Fibroblast of the conjunctiva (primary cell): Measurements from ENCODE around the gene NUCB1.

ENCODE experiments used
- DNase-seq: peaks from one replicate; pipeline ENCODE4 v3.0.0-alpha.2; 2010; ENCODE audit warnings: low read depth

The NUCB1 gene

DNA sequence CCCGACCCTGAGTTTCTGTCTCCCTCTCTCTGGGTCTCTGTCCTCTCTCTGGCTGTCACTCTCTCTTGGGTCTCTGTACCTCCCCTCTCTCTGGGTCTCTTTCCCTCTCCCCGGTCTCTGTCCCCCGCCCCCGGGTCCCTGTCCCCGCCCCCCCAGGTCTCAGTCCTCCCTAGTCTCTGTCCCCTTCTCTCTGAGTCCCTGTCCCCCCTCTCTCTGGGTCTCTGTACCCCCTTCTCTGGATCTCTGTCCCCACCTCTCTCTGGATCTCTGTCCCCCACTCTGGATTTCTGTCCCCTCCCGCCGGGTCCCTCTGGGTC lies 62.7 kb downstream of the NUCB1 start:
- DNase-seq: no peak

DNA sequence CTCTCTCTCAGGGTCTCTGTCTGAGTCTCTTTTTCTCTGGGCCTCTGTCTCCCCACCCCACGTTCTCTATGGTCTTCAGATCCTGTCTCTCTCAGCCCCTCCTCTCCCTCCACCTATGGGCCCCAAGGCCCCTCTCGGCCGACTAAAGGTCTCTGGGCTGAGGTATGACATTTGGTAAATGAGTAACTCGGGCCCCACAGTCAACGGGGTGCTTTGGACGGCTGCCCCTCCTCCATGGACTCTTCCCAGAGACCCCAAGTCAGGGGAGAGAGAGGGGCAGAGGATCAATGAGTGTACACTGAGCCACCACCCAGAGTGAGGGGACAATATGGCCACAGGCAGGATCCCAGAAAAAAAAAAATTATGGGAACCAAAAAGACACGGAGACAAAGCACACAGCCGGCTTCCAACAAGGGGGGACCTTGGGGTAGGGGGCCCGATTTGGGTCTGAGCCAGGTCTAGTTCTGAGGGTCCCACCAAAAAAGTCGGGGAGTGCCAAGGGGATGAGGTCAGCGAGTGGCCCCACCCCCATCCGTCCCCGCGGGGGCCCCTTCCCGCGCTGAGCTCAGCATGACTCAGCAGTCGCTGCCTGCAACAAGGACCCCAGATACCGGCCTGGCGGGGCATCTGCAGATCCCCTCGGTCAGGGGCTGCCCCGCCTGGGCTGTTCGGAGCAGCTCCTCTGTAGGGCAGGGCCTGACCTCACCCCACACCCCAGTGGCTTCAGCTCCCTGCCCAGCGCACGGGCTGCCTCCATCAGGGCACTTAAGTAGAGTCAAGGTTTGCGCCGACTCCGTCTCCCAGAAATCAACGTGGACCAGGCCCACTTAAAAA lies 63.5 kb downstream of the NUCB1 start:
- peak; percentile 57 for DNase-seq

DNA sequence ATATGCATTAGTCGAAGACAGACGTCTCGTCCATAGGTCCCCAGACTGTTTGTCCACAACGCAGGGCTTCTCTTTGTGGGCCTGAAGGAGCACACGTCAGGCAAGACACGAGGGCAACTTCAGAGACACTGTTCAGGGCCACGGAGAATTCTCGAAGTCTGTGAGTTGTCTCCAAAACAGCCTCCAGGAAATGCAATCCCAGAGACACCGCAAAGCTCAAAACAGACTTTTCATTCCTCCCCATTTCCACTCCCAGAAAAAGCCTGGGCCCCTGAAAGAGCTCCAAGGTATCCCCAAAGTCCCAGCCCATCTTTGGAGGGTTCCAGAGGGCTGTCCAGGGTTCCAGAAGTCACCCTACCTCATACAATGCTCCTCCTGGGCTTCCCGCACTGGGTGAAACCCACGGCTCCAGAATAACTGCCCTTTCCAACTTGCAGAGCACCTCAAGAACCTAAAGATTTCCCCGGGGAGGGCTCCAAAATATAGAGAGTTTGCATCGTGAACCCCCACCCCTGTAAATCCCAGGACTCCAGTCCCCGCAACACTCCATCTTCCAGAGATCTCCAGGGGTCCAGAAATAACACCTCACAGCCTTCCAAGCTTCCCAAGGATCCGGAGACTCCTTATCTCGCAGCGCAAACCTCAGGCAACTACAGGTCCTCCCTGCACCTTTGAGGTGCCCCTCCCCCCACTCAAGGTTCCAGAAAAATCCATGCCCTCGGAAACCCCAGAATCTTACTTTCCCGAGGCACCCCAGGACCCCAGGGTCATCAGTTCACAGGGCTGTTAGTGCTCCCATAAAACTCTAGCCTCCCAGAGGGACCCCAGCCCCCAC lies 64.3 kb downstream of the NUCB1 start:
- no peak for DNase-seq

DNA sequence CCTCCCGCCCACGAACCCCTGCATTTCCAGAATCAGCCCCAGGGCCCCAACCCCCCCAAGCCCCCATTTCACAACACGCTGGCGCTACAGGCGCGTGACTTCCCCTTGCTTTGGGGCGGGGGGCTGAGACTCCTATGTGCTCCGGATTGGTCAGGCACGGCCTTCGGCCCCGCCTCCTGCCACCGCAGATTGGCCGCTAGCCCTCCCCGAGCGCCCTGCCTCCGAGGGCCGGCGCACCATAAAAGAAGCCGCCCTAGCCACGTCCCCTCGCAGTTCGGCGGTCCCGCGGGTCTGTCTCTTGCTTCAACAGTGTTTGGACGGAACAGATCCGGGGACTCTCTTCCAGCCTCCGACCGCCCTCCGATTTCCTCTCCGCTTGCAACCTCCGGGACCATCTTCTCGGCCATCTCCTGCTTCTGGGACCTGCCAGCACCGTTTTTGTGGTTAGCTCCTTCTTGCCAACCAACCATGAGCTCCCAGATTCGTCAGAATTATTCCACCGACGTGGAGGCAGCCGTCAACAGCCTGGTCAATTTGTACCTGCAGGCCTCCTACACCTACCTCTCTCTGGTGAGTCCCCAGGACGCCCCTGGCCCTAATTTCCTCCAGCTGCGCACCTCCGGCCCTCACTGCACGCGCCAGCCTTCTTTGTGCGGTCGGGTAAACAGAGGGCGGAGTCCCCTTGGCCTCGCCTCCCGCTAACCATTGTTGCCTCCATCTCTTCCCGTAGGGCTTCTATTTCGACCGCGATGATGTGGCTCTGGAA lies 65.1 kb downstream of the NUCB1 start, which contains the start of gene FTL:
FTL (plus strand) TSS at position 270 of the 766 bp plus-strand sequence; CDS start at position 469, 199 bp downstream.
- DNase-seq: peak; percentile 96

DNA sequence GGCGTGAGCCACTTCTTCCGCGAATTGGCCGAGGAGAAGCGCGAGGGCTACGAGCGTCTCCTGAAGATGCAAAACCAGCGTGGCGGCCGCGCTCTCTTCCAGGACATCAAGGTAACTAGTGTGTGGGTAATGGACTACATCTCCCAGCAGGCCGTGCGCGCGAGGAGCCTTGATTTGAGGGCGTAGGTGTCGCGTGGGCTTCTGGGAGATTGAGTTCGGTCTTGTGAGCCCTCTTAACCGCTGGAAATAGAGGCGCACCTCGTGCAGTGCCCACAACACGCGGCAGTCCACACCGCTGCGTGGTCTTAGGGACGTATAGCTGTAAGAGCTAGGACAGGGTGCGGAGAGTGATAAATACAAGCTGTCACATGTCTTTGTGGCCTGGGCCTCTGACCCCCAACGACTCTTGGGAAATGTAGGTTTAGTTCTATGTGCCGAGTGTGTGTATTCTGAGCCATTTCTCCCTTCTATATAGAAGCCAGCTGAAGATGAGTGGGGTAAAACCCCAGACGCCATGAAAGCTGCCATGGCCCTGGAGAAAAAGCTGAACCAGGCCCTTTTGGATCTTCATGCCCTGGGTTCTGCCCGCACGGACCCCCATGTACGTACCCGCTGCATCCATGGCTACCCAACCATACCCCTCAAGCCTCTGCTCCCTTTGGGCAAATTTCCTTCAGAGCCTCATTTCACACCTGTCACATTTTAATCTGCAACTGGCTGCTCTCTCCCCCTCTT lies 65.9 kb downstream of the NUCB1 start:
- DNase-seq: peak; percentile 62

DNA sequence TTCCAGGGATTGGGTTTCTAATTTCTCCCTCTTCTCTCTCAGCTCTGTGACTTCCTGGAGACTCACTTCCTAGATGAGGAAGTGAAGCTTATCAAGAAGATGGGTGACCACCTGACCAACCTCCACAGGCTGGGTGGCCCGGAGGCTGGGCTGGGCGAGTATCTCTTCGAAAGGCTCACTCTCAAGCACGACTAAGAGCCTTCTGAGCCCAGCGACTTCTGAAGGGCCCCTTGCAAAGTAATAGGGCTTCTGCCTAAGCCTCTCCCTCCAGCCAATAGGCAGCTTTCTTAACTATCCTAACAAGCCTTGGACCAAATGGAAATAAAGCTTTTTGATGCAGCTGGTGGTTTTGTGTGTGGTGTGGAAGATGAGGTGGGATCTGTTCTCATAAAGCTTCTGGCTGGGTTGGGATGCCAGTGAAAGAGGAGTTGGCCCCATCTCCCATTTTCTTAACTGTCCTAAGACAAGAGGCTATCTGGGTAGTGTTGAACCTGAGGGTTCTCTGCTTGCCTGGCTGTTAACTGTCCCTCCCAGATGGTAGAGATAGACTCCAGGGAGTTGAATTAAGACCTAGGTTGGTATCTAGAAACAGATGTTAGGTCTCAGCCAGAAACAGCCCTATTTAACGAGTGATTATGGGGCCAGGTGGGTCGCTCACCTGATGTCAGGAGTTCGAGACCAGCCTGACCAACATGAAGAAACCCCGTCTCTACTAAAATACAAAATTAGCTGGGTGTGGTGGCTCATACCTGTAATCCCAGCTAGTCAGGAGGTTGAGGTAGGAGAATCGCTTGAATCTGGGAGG lies 66.6 kb downstream of the NUCB1 start:
- no peak for DNase-seq

DNA sequence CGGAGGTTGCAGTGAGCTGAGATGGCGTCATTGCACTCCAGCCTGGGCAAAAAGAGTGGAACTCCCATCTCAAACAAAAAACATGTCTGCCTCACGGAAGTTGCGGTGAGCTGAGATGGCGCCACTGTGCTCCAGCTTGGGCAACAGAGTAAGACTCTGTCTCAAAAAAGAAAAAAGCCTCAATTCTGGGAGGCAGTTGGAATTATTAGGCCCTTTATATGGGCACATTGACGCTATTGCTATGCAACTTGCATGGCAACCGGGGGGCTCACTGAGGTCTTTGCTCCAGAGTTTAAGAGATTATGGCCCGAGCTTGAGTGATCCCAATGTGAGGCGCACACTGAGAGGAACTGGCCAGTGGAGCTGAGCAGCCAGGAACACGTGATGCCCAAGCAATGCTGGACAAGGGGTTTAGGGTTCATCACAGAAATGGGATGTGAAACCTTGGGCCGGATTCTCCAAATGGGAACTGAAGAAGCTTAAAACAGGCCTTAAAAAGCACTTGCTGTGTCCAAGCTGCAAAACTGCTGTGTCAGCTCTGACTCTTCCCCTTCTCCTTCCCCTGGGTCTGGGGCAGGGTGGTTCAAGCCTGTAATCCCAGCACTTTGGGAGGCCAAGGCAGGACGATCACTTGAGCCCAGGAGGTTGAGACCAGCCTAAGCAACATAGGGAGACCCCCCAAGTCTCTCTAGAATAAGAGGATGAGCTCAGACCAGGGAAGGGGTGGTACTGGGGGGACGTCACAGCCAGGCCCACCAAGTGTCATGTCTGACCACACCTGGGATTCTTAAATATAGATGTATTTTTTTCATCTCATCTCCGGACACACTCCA lies 67.5 kb downstream of the NUCB1 start:
- peak; percentile 60 for DNase-seq

DNA sequence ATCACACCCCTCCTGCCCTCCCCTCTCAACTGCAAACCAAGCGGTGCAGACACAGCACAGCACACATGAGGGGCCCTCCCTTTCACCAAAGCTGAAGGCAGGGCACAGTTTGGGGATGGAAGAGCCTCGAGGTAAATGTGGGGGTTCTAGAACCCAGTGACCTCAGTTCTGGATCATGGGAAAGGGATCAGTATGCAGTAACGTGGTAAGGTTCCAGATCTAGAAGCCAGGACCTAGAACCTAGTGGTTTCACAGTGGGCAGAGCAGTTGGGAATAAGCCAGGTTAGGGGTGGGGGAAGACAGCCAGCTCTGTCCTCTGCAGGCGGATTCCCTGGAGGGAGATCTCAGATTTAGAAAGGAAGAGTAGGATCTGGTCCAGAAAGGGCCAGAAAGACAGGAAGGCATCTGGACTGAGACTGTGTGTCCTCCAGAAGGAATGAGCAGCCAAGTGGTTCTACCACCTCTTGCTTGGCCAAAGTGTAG lies 68.1 kb downstream of the NUCB1 start:
- DNase-seq: no peak

DNA sequence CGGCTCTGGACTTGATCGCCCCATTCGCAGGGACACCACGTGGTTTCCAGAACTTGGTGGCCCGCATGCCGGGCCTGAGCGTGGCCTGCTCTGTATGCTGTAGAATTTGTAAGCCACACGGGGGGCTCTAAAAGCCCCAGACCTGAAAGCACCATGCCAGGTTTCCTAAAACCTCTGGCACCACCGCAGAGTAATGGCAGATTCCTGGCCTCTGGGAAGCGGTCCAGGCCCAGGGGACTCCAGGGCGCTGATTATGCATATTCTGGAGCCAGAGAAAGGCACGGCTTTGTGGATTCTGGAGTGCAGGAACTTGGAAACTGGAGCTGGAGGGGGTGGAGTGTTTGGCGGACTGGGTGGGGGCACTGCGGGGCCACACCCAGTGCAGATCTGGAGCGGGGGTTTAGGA lies 68.7 kb downstream of the NUCB1 start:
- DNase-seq: no peak

DNA sequence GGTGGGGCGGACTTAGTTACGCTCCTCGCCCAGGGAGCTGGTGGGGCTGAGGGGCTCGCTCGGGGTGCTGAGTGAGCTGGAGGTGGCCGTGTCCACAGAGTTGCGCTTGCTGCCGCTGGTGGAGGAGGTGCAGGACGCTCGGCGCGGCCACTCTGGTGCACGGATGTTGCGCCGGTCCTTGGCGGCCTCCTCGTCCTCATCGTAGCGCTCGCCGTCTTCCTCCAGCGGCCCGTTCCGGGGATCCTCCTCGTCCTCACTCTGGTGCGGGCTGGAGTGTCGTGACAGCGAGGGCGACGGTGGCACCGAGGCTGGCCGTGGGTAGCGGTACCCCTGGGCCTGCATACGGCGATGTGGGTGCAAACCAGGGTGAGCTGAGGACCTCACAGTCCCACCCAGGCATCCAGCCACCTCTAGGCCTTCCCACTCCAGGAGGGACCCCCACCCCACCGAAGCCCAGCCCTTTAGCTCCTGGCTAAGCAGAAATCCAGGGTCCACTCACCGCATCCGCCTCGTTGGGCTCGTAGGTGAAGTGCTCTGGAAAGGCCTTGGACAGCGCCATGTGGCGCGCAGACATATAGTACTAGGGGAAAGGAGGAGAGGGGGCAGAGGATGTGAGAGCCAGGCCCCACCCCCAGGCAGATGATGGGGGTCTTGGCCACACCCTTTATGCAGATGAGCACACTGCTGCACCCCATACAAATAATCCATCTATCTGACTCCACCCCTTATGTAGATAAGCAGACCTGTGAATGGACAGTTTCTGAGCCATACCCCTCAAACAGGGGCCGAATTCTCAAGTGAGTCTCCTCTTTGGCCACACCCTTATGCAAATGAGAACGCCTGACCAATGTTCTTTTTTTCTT lies 69.4 kb downstream of the NUCB1 start:
- DNase-seq: no peak

DNA sequence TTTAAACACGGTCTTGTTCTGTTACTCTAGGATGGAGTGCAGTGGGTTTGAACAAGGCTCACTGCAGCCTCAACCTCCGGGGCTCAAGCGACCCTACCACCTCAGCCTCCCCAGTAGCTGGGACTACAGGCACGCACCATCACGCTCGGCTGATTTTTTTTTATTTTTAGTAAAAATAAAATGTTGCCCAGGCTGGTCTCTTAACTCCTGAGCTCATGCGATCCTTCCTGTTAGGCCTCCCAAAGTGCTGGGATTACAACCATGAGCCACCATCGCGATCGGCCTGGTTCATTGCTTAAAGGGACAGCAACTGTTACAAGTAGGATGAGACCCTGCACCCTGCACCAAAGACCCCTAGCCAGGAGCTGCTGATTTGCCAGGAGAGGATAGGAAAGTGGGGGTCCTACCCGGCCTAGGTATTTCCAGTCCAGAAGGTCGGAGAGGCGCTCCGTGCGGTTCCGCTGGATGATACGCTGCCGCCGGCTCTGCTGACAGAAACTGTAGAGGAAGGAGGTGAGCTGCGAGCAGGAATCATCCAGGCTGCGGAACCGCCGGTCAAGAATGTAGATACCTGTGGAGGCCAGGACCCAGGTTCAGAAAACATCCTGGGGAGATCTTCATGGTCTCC lies 70.1 kb downstream of the NUCB1 start:
- DNase-seq: no peak

DNA sequence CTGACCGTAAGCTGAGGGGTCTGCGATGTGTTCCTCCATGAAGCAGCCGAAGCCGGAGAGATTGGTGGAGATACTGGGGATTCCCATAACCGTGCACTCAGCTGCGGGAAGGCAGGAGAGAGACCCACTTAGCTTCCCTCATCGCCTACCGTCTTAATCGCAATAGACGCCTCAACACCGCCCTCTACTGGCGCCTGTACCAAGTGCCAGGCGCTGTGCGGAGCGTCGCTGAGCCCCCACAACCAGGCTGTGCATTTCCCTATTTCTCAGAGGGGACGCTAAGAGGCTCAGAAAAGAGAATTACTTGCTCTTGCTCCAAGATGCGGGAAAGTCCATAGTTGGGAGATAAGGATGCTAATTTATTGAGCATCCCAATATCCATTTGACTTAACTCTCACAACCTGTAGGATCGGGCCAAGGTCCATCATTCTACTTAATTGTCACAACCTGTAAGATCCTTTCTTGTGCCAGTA lies 70.8 kb downstream of the NUCB1 start:
- peak; percentile 69 for DNase-seq
